GM18526 (cell line): Measurements from ENCODE around the gene RHBDL3.

Source experiments
- POLR2A ChIP-seq: IDR thresholded peaks from 3 replicates; pipeline ENCODE4 v1.6.1; 2011; ENCODE audit not compliant: insufficient read length; ENCODE audit errors: extremely low read depth

Gene RHBDL3

DNA sequence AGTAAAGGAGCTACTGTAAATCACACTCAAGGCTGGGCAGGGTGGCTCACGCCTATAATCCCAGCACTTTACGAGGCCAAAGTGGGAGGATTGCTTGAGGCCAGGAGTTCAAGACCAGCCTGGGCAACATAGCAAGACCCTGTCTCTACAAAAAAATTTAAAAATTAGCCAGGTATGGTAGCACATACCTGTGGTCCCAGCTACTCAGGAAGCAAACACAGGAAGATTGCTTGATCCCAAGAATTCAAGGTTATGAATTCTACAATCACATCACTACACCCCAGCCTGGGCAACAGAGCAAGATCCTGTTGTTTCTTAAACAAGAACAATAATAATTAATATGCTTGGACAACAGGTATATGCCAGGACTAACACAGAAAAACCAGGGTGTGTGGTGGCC lies 13.2 kb downstream of the RHBDL3 start:
- no peak for TF ChIP-seq POLR2A

GRCh38 chr17:32279891-32280716 lies 14.5 kb downstream of the RHBDL3 start:
- TF ChIP-seq POLR2A = no peak

- TF ChIP-seq POLR2A = no peak
These were observed 15.4 kb downstream of the RHBDL3 start for GRCh38 chr17:32281011-32281451.

- TF ChIP-seq POLR2A = no peak
These were observed 18.1 kb downstream of the RHBDL3 start for GRCh38 chr17:32283745-32284201.

DNA sequence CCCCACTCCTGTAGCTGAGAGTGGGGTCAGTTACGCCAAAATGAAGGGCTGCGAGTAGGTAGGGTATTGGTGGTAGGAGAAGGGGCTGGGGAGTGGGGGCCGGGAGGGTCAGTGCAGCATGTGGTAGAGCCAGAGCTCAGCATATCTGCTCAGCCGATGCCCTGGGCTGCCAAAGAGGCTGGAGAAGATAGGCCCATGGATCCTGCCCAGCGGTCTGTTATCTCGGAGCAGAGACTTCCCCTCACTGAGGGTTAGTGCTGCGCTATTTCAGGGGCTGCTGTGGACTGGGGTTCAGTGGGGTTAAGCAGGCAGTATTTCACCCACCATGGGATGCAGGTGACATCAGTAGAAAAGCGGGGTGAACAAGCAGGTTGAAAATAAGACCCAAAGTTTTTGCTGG lies 19.7 kb downstream of the RHBDL3 start:
- TF ChIP-seq POLR2A = no peak

GRCh38 chr17:32285746-32286517 lies 20.3 kb downstream of the RHBDL3 start:
- TF ChIP-seq POLR2A = no peak

GRCh38 chr17:32286518-32286900 lies 20.9 kb downstream of the RHBDL3 start:
- TF ChIP-seq POLR2A = no peak

DNA sequence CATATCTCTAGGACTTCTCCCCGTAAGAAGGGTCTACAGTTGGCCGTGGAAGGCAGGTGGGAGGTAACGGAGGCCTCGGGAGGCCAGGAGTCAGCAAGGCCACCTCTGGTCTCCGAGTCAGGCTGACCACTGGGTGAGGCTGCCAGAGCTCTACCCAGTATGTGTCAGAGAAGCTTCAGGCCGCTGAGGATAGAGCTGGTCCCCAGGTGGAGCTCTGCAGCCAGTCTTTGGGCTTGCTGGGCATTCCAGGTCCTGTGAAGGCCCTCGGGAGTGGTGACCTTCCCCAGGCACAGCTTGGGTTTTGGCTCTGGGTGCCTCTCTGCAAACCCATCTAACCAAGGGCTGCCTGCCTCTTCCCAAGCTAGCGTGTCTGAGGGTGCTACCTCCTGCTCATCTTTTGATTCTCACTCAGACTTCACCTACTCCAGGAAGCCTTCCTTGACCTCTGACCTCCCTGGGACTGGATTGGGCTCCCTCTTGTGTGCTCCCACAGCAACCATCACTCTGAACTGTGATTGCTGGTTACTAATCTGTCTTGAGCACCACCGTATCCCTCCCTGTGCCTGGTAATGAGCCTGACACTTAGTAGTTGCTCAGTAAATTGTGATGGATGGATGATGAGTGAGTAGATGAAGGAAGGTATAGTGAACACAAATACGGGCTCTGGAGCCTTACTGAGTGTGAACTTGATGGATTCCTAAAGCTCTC lies 22.3 kb downstream of the RHBDL3 start:
- no peak for TF ChIP-seq POLR2A

DNA sequence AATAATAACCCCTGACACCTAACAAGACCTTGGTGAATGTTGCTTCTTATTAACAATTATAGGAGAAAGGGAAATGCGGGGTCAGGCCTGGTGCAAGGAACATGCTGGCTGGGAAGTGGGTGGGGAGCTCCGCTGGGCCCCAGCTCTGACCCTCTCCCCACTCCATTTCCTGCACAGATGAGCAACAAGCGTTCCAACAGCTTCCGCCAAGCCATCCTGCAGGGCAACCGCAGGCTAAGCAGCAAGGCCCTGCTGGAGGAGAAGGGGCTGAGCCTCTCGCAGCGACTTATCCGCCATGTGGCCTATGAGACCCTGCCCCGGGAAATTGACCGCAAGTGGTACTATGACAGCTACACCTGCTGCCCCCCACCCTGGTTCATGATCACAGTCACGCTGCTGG lies 23.0 kb downstream of the RHBDL3 start:
- TF ChIP-seq POLR2A = no peak

DNA sequence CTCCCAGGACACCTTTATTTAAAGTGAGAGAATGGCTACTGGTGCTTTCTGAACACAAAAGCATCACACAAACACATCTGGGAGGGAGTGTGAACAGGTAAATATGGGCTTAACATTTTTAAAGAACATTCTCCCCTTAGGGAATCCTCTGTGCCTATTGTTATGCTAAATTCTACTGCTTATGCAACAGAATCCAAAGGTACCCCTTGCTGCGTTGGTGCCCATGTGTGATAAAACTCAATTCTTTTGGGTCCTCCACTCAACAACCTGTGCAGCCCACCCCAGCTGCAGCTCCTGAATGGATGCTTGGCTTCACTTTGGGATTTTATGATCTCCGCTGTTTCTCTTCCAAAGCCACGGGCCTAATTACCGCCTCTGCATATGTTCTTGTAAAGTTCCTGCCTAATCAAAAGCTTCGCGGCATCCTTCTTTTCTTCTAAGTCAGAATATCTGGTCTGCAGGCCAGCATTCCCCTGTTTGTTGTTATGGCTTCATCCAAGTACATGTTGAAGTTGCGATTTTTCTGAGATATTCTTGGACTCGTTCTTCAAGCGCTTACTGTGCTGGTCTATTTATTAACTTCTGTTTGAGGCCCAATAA lies 23.9 kb downstream of the RHBDL3 start:
- TF ChIP-seq POLR2A = no peak

DNA sequence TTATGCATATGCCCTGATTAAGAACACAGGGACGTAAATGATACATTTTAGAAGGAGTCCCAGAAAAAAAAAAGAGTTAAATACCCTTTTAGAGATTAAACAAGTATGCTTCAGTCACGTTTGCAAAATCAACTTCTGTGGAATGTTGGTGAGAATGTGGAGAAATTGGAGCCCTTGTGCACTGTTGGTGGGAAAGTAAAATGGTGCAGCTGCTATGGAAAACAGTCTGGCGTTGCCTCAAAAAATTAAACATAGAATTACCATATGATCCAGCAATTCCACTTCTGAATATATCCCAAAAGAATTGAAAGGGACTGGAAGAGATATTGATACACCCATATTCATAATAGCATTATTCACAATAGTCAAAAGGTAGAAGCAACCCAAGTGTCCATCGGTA lies 26.5 kb downstream of the RHBDL3 start:
- no peak for TF ChIP-seq POLR2A

- no peak for TF ChIP-seq POLR2A
These were observed 31.8 kb downstream of the RHBDL3 start for GRCh38 chr17:32297424-32297823.

DNA sequence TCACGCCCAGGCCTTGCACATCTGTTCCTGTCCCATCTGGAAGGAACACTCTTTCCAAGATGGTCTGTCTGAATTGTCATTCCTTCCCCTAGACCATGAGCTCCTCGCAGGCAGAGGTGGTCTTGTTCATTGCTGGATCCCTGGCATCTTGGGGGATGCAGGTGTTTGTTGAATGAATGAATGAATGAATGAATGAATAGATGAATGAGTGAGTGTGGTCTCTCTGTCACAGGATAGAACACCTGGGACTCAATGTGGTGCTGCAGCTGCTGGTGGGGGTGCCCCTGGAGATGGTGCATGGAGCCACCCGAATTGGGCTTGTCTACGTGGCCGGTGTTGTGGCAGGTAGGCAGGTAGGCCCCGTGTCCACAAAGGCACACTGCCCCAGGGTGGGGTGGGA lies 32.2 kb downstream of the RHBDL3 start:
- no peak for TF ChIP-seq POLR2A

- no peak for TF ChIP-seq POLR2A
These were observed 32.7 kb downstream of the RHBDL3 start for GRCh38 chr17:32298298-32298697.
